Epidermal melanocyte (primary cell): ENCODE results near the gene ZNF343.

Experiments
- DNase-seq: peaks from one replicate; pipeline ENCODE4 v3.0.0; 2011; ENCODE audit warnings: low spot score; ENCODE audit not compliant: insufficient read length

ZNF343 gene

GRCh38 chr20:2473516-2473915 lies 35.2 kb downstream of the ZNF343 start:
- DNase-seq: no peak

GRCh38 chr20:2470423-2471193 lies 38.1 kb downstream of the ZNF343 start, which contains the start of gene SNRPB:
SNRPB (minus strand) TSS chr20:2470789; CDS start chr20:2470690, 99 bp downstream.
- DNase-seq: peak; percentile 97

DNA sequence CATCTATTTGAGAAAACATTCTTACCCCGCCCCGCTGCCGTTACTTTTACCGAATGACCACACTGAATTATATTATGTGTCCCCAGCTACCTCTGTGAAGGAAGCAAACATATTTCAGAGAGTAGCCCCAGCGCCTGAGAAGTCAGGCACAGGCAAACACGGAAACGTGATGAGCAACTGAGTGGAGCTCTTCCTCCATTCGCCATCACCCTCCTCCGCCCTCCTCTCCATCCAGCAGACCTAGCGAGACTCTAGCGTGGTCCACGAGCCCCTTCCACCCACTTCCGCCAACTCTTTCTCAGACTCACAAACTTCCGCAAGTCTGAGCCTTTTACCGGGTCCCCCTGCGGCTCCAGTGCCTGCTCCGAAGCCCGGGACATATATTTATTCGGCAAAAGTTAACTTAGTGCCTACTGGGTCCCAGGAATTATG lies 38.7 kb downstream of the ZNF343 start:
- peak; percentile 25 for DNase-seq

- DNase-seq: no peak
Measured at GRCh38 chr20:2468581-2469407, 39.9 kb downstream of the ZNF343 start.

DNA sequence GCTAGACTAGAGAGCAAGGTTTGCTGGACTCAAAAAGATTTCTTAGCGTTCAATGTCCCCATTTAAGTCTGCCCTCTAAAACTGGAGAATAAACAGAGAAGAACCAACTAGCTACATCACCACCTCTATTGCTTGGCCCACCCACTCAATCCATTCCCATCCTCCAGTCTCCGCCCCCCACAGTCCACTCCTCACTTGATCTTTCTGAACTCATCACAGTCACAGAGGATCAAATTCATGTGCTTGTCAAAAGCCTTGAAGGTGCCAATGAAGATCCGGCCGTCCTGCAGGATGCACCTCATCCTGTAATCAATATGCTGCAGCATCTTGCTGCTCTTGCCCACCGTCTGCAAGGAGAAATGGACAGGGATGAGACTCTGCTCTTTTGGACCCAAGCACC lies 41.3 kb downstream of the ZNF343 start:
- no peak for DNase-seq

GRCh38 chr20:2465100-2465499 lies 43.6 kb downstream of the ZNF343 start:
- no peak for DNase-seq

DNA sequence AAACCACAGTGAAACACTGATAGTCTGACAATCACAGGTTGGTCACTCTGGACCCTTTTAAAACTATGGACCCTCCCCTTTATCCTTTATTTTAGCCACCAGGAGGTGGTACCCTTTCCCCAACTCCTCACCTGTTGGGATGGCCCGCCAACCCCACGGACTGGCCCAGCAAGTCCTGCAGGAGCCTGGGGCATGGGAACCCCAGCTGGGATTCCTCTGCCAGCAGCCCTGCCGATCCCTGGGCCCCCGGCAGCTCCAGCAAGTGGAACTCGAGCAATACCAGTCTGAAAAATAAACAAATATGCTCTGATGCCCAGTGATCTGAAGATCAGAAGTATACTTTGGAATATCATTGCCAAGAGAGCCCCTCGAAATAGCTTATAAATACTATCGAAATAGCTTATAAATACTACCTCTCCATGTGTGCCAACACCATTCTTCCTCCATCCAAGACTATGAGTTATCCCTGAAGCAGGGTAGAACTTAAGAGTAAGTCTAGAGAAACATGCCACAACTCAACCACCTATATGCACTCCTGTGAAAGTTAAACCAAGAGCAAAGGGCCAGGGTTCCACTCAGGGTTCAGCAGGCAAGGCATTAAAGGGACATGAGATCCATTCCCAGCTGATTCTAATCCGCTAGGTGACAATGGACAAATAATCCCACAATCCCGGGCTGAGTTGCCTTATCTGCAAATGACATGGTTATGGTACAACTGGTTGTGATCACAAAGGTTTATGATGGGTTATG lies 44.9 kb downstream of the ZNF343 start:
- DNase-seq: no peak

DNA sequence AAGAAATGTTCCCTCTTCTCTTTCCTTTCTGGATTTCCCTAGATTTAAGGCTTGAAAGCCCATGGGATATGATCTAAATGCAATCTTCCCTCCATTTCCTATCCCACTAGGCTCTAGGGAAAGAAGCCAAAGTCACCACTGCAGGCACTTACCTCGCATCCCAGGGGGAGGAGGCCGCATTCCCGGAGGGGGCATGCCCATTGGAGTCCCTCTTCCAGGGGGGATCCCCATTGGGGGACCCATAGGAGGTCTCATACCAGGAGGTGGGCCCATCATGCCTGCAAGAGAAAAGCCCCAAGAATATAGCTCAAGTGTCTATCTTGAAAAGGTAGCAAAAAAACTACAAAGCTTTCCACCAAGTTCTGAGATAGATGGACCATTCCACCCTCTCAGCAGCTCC lies 46.2 kb downstream of the ZNF343 start:
- DNase-seq: no peak

DNA sequence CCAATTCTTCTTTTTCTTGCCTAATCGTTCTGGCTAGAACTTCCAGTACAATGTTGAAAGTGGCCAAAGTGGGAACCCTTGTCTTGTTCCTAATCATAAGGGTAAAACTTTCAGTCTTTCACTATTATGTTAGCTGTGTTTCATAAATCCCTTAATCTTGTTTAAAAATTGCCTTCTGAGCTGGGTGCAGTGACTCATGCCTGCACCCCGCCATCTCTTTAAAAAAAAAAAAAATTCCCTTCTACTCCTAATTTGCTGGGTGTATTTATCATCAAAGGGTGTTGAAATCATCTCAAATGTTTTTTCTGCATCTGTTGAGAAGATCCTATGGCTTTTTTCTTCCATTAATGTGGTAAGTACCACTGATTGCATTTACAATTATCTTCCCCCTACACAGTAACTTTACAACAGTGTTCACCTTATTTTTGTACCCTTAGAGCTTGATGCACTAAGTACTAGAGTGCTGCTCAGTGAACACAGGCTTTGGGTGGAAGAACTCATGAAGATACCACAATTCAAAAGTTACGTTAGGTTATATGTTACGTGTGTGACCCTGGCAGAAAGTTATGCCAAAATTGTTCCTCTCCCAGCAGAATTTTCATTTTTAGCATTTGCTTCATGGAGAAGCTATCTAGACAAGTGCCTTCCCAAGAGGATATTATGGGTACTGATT lies 47.8 kb downstream of the ZNF343 start:
- no peak for DNase-seq

DNA sequence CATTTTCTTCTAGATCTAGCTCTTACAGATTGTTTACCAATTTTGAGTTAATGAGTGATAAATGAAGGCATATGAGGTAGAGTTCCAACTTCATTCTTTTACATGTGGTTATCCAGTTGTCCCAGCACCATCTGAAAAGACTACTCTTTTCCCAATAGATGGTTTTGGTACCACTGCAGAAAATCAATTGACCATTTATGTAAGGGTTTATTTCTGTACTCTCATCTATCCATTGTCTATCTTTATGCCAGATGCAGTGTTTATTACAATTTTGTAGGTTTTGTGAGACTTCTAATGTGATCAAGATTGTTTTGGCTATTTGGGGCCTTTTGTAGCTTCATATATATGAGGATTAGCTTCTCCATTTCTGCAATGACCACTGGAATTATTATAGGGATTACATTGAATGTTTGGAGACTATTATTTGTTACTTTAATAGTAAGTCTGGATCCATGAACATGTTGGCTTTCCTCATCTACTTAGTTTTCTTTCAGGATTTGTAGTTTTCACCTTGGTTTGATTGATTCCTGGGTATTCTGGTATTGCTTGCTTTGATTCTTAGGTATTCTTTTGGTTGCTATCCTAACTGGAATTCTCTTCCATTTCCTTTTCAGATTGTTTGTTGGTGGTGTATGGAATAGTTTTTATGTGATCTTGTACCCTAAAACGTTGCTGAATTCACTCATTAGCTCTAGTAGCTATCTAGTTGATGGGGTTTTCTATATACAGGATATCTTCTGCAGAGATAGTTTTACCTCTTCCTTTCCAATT lies 48.5 kb downstream of the ZNF343 start:
- DNase-seq: no peak

DNA sequence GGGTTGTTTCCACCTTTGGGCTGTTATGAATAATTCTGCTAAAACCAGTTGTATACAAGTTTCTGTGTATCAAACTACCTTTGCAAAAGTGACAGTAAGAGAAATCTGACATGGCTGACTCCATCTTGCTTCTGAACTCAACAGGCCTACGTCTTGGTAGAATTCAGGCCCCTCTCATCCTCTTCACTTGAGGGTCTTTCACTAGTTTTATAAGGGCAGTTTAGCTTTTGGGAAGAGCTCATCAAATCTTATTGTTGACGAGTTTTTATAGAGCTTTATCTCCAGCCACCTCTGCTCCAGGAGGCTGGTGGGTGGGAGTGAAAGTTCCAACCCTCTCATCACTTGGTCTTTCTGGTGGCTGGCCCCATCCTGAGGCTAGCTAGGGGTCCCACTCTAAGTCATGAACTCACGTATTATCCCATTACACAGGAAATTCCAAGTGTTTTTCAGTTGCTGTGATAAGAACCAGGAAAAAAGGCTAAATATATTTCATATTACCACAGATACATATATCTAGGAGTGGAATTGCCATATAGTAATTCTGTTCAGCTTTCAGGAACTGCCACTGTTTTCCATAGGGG lies 49.7 kb downstream of the ZNF343 start:
- DNase-seq: no peak

- no peak for DNase-seq
Measured at GRCh38 chr20:2455771-2456497, 52.8 kb downstream of the ZNF343 start.

GRCh38 chr20:2453792-2454191 lies 54.9 kb downstream of the ZNF343 start:
- no peak for DNase-seq

DNA sequence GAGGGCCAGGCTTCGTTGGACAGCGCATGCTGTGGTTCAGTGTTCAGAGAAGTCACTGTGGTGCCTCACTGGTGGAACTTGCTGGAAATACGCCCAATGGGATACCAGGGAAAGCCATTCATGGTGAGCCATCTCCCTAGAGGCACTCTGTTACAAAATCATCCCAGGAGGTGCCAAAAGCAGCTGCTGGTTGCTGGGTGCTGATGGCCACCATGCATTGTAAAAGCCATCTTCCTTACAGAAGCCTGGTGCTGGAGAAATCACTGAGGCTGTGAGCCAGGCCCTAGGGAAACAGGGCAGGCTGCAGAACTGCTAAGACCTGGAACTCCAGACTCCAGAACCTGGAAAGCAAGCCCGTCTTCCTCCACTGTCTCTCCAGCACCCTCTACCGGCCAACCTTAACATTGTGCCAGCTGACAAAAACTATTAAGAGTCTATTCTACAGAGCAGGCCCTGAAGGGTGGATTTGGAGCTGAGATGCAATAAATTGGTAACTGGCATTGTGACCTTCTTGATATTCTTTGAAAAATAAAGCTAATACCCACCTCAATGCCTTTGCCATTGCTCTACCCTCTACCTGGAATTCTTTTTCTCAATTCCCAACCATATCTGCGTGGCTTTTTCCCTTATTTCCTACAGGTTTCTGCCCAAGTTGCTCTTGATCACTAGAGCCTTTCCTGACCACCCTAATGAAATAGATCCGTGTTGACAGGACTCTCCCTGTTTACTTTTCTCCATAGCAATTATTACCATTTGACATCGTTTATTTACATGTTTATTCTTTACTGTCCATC lies 56.6 kb downstream of the ZNF343 start:
- peak; percentile 77 for DNase-seq

DNA sequence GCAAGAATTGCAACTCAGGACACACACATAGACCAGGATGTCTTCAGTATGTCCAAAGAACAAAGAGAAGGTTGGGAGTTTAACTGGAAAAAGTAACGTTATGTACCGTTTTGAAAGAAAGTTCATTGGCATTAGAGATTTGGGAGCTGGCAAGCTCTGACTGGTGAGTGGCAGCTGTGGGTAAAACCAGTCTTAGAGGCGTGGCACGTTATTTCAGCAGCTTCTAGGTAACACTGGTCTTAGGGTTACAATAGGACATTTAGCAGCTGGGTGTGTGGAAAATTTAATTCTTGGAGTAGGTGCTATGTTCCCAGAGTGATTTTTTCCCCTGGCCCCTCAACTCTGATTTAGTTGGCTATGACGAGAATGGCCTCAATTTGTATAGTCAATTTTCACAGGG lies 57.3 kb downstream of the ZNF343 start:
- no peak for DNase-seq

GRCh38 chr20:2449386-2449785 lies 59.3 kb downstream of the ZNF343 start:
- no peak for DNase-seq

- DNase-seq: no peak
Measured at GRCh38 chr20:2446845-2447244, 61.9 kb downstream of the ZNF343 start.
